ENCODE results near the gene CNTN2. TPM values are rescaled to one million over a fixed set of nuclear protein-coding genes. Genes with fewer than 3 reads are reported as not detected.

The CNTN2 gene, protein sequence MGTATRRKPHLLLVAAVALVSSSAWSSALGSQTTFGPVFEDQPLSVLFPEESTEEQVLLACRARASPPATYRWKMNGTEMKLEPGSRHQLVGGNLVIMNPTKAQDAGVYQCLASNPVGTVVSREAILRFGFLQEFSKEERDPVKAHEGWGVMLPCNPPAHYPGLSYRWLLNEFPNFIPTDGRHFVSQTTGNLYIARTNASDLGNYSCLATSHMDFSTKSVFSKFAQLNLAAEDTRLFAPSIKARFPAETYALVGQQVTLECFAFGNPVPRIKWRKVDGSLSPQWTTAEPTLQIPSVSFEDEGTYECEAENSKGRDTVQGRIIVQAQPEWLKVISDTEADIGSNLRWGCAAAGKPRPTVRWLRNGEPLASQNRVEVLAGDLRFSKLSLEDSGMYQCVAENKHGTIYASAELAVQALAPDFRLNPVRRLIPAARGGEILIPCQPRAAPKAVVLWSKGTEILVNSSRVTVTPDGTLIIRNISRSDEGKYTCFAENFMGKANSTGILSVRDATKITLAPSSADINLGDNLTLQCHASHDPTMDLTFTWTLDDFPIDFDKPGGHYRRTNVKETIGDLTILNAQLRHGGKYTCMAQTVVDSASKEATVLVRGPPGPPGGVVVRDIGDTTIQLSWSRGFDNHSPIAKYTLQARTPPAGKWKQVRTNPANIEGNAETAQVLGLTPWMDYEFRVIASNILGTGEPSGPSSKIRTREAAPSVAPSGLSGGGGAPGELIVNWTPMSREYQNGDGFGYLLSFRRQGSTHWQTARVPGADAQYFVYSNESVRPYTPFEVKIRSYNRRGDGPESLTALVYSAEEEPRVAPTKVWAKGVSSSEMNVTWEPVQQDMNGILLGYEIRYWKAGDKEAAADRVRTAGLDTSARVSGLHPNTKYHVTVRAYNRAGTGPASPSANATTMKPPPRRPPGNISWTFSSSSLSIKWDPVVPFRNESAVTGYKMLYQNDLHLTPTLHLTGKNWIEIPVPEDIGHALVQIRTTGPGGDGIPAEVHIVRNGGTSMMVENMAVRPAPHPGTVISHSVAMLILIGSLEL
- polyA plus RNA-seq, result not detected in 3 replicates
- not detected for polyA plus RNA-seq (2011; ENCODE audit: low read depth)
- polyA plus RNA-seq (2011; cell fraction: cytosol; rRNA removed), result not detected in 2 replicates
- 0.05 TPM in 1 of 2 replicates, not detected in the other for polyA plus RNA-seq (2011; cell fraction: nucleus; rRNA removed)
- polyA plus RNA-seq (2012; ENCODE audit: low replicate concordance), result 0.34 TPM in 1 of 2 replicates, not detected in the other
- polyA minus RNA-seq, result not detected in 3 replicates
- polyA minus RNA-seq (2011; cell fraction: cytosol; rRNA and poly(A)+ RNA removed), result not detected
- 0.11 and 0.23 TPM in 2 replicates for polyA minus RNA-seq (2011; cell fraction: nucleus; rRNA and poly(A)+ RNA removed)

DNA sequence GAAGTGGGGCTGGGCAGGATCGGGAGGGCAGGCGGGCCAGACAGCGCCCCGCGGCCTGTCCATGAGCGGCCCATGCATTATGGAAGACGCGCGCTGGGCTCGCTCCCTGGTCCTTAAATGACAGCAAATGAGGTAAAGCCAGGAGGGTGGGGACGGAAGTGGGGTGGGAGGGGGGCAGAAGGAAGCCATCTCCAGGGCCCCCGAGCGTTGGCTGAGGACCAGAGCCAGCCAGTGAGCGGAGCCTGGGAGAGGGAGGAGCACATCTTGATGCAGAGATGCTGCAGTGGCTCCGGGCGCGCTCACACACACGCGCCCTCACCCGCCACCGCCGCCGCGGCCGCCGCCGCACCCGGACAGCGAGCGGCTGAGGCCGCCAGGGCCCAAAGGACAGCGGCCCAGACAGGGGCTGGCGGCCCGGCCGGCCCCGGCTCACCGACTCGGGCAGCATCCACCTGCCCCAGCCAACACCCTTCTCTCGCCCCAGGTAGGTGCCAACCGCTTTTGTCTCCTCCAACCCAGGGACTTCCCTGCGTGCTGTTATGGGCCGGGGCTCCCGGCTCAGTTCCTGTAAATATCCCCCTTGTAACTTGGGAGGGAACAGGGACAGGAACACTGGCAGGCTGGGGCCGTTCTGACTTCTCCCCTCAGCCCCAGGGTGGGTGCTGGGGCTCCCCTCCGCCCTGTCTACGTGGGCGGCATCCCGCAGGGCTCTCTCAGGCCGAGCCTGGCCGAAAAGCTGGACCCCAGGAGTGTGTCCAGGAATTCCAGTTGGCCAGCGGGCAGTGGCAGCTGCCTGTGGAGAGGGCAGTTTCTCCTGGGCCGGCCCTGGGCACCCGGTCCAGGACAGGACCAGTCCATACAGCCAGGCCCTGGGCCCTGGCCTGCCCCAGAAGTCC lies at the start of gene CNTN2:
Gene CNTN2 (plus strand): TSS at position 302 of the 896 bp plus-strand sequence. CDS start 9,974 bp downstream, outside the sequence.
- TF ChIP-seq, protein P1, sequence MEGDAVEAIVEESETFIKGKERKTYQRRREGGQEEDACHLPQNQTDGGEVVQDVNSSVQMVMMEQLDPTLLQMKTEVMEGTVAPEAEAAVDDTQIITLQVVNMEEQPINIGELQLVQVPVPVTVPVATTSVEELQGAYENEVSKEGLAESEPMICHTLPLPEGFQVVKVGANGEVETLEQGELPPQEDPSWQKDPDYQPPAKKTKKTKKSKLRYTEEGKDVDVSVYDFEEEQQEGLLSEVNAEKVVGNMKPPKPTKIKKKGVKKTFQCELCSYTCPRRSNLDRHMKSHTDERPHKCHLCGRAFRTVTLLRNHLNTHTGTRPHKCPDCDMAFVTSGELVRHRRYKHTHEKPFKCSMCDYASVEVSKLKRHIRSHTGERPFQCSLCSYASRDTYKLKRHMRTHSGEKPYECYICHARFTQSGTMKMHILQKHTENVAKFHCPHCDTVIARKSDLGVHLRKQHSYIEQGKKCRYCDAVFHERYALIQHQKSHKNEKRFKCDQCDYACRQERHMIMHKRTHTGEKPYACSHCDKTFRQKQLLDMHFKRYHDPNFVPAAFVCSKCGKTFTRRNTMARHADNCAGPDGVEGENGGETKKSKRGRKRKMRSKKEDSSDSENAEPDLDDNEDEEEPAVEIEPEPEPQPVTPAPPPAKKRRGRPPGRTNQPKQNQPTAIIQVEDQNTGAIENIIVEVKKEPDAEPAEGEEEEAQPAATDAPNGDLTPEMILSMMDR (optimal IDR thresholded peaks at IDR 0.05 in 1 of 3, IDR thresholded peaks at IDR 0.05 in 1 of 3, conservative IDR thresholded peaks at IDR 0.05 in 1 of 3; ENCODE audit: extremely low read depth in 1 of 3, insufficient read depth in 2 of 3, low read length in 3 of 3), result no peak
- TF ChIP-seq EZH2 (IDR thresholded peaks at IDR 0.05; ENCODE audit: low read length), result no peak
- FAIRE-seq (no peak), DNase-seq (ENCODE audit: low read depth, low spot score) (no peak)
- Histone ChIP-seq H3K36me3 (ENCODE audit: control insufficient read depth in 2 of 2, extremely low read depth in 1 of 2, insufficient read depth in 2 of 2, low read length in 2 of 2) (no peaks in the 10 kb centered on the region), H3K9me3 (ENCODE audit: control insufficient read depth, low read depth, low read length) (no peaks in the 10 kb centered on the region), H3K4me1 (ENCODE audit: control insufficient read depth, extremely low read depth, insufficient read depth, low read length) (no peaks in the 10 kb centered on the region), H2AFZ (ENCODE audit: control insufficient read depth, low read length) (no peak within 1 kb of the TSS), H3K9me1 (ENCODE audit: control insufficient read depth, extremely low read depth, insufficient read depth, low read length) (no peaks in the 10 kb centered on the region), H3K4me2 (ENCODE audit: control insufficient read depth, extremely low read depth, insufficient read depth, low read depth, low read length) (no peak within 1 kb of the TSS), H3K27me3 (ENCODE audit: control insufficient read depth, extremely low read depth, insufficient read depth, low read length) (peaks cover 76% of the 10 kb centered on the region), H3K79me2 (ENCODE audit: control insufficient read depth, insufficient read depth, low read length) (no peaks in the 10 kb centered on the region), H3K4me3 (ENCODE audit: control insufficient read depth in 2 of 3, extremely low read depth in 1 of 3, insufficient read depth in 2 of 3, low read depth in 1 of 3, low read length in 3 of 3) (no peak within 1 kb of the TSS), H4K20me1 (ENCODE audit: control insufficient read depth, extremely low read depth, insufficient read depth, low read length) (no peaks in the 10 kb centered on the region), H3K9ac (ENCODE audit: control insufficient read depth, extremely low read depth, insufficient read depth, low read length) (no peak within 1 kb of the TSS), H3K27ac (ENCODE audit: control insufficient read depth, insufficient read depth, low read length) (no peak within 1 kb of the TSS)
- dilution Hi-C loops (cut with MboI; ENCODE audit: extremely low pct_ligation_motif_present, low sequenced_read_pairs), result no loop called here
